BE2C (cell line): ENCODE results near the gene KIF3B.

Source experiments
- DNase-seq: peaks from one replicate; pipeline ENCODE4 v3.0.0-alpha.2; 2020
- H3K27me3 ChIP-seq: fragments of 250-450 bp; sonication (Bioruptor Pico); 2 replicates; pipeline ENCODE4 v1.5.1; 2020; ENCODE audit warnings: mild to moderate bottlenecking
- H3K36me3 ChIP-seq: fragments of 250-450 bp; sonication (Bioruptor Pico); 2 replicates; pipeline ENCODE4 v1.5.1; 2020; ENCODE audit warnings: mild to moderate bottlenecking
- H3K4me1 ChIP-seq: fragments of 250-450 bp; sonication (Bioruptor Pico); 2 replicates; pipeline ENCODE4 v1.5.1; 2020
- H3K4me3 ChIP-seq: 2 replicates; pipeline ENCODE4 v1.5.1; 2011; ENCODE audit warnings: low read depth, low read length
- H3K9me3 ChIP-seq: fragments of 250-450 bp; sonication (Bioruptor Pico); 2 replicates; pipeline ENCODE4 v1.5.1; 2020
- TF ChIP-seq, protein P1 (sequence below): IDR thresholded peaks from 2 replicates; pipeline ENCODE4 v1.5.1; 2012; ENCODE audit warnings: mild to moderate bottlenecking, low read depth, low read length

The KIF3B gene

DNA sequence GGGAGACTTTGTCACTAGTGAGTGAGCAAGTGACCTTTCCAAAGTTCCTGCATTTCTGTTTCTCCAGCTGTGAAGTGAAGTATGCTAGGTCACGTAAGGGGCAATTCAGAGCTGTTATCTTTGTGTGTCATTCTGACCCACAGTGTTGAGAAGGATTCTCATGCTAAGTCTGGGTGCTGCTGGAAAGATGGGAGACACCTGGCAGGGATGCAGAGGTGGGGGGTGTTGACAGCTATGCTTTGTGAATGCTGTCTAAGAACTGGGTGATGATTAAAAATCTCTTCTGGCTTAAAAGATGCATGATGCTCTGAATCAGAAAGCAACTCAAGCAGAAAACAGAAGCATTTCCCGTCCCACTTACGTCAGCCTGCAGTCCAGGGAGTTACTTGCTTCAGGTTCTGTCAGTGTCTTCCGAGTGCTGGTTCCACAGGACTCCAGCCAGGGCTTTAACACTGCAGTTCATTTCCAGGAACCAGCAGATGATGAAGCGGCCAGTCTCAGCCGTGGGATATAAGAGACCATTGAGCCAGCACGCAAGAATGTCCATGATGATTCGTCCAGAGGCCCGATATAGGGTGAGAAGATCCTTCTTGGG is 49.7 kb downstream of the KIF3B start:
- no peak for DNase-seq
- Histone ChIP-seq H3K4me1 (peaks cover 4% of the 10 kb centered on the region), H3K27me3 (no peaks in the 10 kb centered on the region), H3K4me3 (no peak overlapping the region), H3K36me3 (peaks cover 36% of the 10 kb centered on the region), H3K9me3 (no peaks in the 10 kb centered on the region)
- TF ChIP-seq, protein P1, sequence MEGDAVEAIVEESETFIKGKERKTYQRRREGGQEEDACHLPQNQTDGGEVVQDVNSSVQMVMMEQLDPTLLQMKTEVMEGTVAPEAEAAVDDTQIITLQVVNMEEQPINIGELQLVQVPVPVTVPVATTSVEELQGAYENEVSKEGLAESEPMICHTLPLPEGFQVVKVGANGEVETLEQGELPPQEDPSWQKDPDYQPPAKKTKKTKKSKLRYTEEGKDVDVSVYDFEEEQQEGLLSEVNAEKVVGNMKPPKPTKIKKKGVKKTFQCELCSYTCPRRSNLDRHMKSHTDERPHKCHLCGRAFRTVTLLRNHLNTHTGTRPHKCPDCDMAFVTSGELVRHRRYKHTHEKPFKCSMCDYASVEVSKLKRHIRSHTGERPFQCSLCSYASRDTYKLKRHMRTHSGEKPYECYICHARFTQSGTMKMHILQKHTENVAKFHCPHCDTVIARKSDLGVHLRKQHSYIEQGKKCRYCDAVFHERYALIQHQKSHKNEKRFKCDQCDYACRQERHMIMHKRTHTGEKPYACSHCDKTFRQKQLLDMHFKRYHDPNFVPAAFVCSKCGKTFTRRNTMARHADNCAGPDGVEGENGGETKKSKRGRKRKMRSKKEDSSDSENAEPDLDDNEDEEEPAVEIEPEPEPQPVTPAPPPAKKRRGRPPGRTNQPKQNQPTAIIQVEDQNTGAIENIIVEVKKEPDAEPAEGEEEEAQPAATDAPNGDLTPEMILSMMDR, result no peak

DNA sequence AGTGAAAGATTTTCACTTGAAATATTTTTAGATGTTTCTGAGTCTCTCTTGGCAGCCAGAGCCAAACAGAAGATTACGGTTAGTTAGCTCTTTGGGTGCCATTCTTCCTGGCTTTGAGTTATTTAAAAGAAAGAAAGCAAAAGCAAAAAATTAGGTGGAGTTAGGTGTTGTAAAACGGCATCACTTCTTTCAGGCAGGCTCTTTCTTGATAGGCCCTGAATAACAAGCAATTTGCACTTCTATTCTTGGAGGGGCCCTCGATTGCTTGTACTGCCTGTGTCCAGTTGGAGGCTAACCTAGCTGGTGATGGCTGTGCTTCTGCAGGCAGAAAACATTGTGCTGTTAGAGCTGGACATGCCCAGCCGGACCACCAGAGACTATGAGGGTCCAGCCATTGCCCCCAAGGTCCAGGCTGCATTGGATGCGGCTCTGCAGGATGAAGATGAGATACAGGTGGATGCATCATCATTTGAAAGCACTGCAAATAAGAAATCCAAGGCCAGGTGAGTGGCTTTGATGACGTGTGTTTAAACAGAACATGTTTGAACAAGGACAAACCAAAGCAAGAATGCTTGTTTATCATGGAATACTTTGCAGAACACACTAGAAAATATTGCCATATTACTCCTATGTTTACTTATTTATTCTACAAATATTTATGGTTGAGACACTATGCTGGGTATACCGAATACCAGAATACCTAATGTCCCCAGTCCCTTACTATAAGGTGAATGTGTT is 52.5 kb downstream of the KIF3B start:
- Histone ChIP-seq H3K4me3 (no peak overlapping the region), H3K36me3 (peaks cover 47% of the 10 kb centered on the region), H3K9me3 (no peaks in the 10 kb centered on the region), H3K27me3 (no peaks in the 10 kb centered on the region), H3K4me1 (peaks cover 4% of the 10 kb centered on the region; the same call in 1 of the 2 replicates)
- TF ChIP-seq, protein P1, result no peak
- DNase-seq, result no peak

DNA sequence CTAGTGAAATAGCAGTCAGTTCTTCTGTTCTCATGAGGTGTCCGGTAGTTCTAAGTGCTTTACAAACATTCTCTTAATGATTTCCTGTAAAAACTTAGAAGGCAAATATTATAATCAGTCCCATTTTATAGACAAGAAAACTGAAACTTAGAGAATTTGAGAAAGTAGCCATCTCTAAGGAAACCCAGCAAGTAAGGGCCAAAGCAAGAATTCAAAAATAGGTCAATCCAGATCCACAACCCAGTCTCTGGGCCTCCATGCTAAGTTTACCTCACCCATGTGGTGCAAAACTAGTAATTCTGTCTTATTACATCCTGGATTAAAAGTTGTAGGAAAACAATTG is 53.1 kb downstream of the KIF3B start:
- no peaks in the 10 kb centered on the region for H3K27me3 ChIP-seq
- H3K36me3 ChIP-seq, result peaks cover 47% of the 10 kb centered on the region
- H3K9me3 ChIP-seq, result no peaks in the 10 kb centered on the region
- H3K4me3 ChIP-seq, result no peak overlapping the region
- TF ChIP-seq, protein P1, result no peak
- H3K4me1 ChIP-seq, result peaks cover 4% of the 10 kb centered on the region; the same call in 1 of the 2 replicates
- DNase-seq, result no peak

DNA sequence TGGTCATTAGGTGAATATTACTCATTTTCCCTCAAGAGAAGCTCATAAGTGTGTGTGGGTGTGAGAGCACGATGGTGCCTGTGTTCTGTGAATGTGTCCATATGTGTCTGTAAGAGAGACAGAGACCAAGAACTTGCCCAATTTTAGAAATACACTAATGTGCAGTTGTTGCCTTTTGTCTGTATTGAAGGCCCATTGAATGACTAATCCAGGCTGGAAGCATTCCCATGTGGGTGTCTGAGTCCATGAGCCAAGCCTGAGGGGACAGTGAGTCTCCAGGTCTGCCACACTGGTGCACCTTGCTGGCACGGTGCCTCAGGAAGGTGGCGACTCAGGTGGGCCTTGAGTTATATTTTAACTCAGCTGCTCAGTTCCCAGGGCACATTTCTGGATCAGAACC is 55.2 kb downstream of the KIF3B start:
- Histone ChIP-seq H3K4me3 (no peak overlapping the region), H3K4me1 (peaks cover 4% of the 10 kb centered on the region; the same call in 1 of the 2 replicates)
- DNase-seq, result no peak

DNA sequence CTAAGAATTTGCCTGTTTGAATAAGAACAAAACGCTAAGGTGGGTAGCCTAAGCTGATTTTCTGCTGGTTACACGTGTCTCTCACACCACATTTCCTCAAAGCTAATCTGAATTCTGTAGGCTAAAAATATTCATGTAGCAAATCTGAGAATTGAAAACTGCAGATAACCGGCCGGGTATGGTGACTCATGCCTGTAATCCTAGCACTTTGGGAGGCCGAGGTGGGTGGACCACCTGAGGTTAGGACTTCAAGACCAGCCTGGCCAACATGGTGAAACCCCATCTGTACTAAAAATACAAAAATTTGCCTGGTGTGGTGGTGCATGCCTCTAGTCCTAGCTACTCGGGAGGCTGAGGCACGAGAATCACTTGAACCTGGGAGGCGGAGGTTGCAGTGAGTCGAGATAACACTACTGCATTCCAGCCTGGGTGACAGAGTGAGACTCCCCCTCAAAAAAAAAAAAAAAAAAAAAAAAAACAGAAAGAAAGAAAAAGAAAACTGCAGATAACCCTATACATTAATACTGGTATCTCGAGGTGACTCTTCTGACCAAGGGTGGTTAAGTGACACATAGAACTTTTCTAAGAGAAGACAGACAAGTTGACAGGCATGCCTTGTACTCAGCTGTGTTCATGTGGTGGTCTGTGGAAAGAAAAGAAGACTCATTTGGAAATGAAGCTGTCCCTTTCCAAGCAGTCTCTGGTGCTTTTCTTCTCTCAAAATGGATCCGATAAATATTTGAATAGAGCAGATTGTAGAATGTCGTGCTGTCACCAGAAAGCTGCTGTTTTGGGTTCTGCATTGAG is 55.9 kb downstream of the KIF3B start:
- Histone ChIP-seq H3K27me3 (no peaks in the 10 kb centered on the region), H3K36me3 (peaks cover 32% of the 10 kb centered on the region), H3K4me1 (peaks cover 4% of the 10 kb centered on the region; the same call in 1 of the 2 replicates), H3K9me3 (no peaks in the 10 kb centered on the region), H3K4me3 (no peak overlapping the region)
- TF ChIP-seq, protein P1, result no peak
- DNase-seq, result no peak

More for the DNA sequence above, 55.2 kb downstream of the KIF3B start:
- TF ChIP-seq, protein P1, result no peak
- no peaks in the 10 kb centered on the region for H3K27me3 ChIP-seq
- H3K36me3 ChIP-seq, result peaks cover 34% of the 10 kb centered on the region
- no peaks in the 10 kb centered on the region for H3K9me3 ChIP-seq
